Measurements from ENCODE around the gene ANO2.

- TF ChIP-seq POLR2A (IDR thresholded peaks at IDR 0.05) (no peak), CTCF (IDR thresholded peaks at IDR 0.05 in 4 of 5, conservative IDR thresholded peaks at IDR 0.05 in 1 of 5) (no peak)
Observed at GRCh38 chr12:5796959-5797225, 148.2 kb downstream of the ANO2 start.
